HL-60 (cell line): ENCODE measurements around the gene CCL26.
A peak's percentile ranks its signal among the peaks of the same experiment; 100 is the strongest.

Experiments used
- DNase-seq, 2 experiments: peaks; one replicate each; pipeline ENCODE4 v3.0.0-alpha.2; 2010 to 2020; ENCODE audit warnings: low read depth in 1 of 2, low spot score in 1 of 2
- H3K27ac ChIP-seq: fragments of 250-450 bp; sonication (Bioruptor Pico); replicated peaks from 2 replicates; pipeline ENCODE4 v1.5.1; 2020; ENCODE audit warnings: mild to moderate bottlenecking, moderate library complexity
- H3K27me3 ChIP-seq: fragments of 250-450 bp; sonication (Bioruptor Pico); 2 replicates; pipeline ENCODE4 v1.5.1; 2021; ENCODE audit warnings: mild to moderate bottlenecking, moderate library complexity; ENCODE audit not compliant: insufficient read depth, poor library complexity, severe bottlenecking
- H3K4me3 ChIP-seq: replicated peaks from 2 replicates; pipeline ENCODE4 v1.5.1; 2011; ENCODE audit warnings: mild to moderate bottlenecking, control low read depth, low read length; ENCODE audit not compliant: insufficient read depth
- CTCF ChIP-seq: IDR thresholded peaks from one replicate; pipeline ENCODE4 v1.5.1; 2011; ENCODE audit warnings: low read length, control low read depth, inconsistent platforms; ENCODE audit not compliant: insufficient read depth
- GABPA ChIP-seq: IDR thresholded peaks from 2 replicates; pipeline ENCODE4 v1.6.1; 2012; ENCODE audit warnings: low read depth
- POLR2AphosphoS5 ChIP-seq: IDR thresholded peaks from 2 replicates; pipeline ENCODE4 v1.6.1; 2012; ENCODE audit warnings: low read depth
- SPI1 ChIP-seq: IDR thresholded peaks from 2 replicates; pipeline ENCODE4 v1.6.1; 2012; ENCODE audit warnings: low read depth, mild to moderate bottlenecking, borderline replicate concordance
- TF ChIP-seq, protein P1 (sequence below): IDR thresholded peaks from 2 replicates; pipeline ENCODE4 v1.6.1; 2012; ENCODE audit warnings: low read depth; ENCODE audit not compliant: insufficient replicate concordance

Gene CCL26

GRCh38 chr7:75740846-75741497 lies 31.0 kb downstream of the CCL26 start:
- peak overlapping the region; percentile 50 for H3K27ac ChIP-seq
- TF ChIP-seq SPI1 (no peak), GABPA (no peak), CTCF (no peak), POLR2AphosphoS5 (no peak)
- TF ChIP-seq, protein P1, sequence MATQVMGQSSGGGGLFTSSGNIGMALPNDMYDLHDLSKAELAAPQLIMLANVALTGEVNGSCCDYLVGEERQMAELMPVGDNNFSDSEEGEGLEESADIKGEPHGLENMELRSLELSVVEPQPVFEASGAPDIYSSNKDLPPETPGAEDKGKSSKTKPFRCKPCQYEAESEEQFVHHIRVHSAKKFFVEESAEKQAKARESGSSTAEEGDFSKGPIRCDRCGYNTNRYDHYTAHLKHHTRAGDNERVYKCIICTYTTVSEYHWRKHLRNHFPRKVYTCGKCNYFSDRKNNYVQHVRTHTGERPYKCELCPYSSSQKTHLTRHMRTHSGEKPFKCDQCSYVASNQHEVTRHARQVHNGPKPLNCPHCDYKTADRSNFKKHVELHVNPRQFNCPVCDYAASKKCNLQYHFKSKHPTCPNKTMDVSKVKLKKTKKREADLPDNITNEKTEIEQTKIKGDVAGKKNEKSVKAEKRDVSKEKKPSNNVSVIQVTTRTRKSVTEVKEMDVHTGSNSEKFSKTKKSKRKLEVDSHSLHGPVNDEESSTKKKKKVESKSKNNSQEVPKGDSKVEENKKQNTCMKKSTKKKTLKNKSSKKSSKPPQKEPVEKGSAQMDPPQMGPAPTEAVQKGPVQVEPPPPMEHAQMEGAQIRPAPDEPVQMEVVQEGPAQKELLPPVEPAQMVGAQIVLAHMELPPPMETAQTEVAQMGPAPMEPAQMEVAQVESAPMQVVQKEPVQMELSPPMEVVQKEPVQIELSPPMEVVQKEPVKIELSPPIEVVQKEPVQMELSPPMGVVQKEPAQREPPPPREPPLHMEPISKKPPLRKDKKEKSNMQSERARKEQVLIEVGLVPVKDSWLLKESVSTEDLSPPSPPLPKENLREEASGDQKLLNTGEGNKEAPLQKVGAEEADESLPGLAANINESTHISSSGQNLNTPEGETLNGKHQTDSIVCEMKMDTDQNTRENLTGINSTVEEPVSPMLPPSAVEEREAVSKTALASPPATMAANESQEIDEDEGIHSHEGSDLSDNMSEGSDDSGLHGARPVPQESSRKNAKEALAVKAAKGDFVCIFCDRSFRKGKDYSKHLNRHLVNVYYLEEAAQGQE: no peak
- DNase-seq: peak; percentile 71 to 80
- H3K27me3 ChIP-seq: no peaks in the 10 kb centered on the region
- 0 out of 2 replicates have a peak overlapping the region, but pooled peaks have one; percentile 2 for H3K4me3 ChIP-seq

DNA sequence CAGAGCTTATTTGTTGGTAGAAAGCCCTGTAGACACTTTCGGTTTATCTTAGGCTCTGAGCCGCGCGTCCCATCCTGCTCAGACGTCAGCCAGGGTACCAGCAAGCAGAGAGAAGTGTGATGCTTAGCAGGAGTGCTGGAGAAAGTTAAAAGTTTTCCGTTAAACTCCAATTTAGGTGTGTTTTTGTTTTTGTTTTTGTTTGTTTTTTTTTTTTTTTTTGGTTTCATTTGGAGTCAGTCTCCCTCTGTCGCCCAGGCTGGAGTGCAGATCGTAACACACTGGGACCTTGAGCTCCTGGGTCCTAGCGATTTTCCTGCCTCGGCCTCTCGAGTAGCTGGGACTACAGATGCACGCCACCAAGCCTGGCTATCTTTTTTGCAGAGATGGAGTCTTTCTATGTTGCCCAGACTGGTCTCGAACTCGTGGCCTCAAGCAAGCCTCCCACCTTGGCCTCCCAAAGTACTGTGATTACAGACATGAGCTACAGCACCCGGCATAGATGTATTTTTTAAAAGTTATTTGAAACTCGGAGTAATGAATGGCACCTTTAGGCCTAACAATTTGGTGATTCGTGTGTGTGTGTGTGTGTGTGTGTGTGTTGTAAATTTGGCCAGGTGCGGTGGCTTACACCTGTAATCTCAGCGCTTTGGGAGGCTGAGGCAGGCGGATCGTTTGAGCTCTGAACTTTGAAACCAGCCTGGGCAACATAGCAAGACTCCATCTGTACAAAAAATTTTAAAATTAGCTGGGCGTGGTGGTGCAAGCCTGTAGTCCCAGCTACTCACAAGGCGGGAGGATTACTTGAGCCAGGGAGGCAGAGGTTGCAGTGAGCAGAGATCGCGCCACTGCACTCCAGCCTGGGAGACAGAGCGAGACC lies 32.0 kb downstream of the CCL26 start:
- H3K27me3 ChIP-seq: no peaks in the 10 kb centered on the region
- peak overlapping the region; percentile 75 for H3K4me3 ChIP-seq
- TF ChIP-seq POLR2AphosphoS5: no peak
- TF ChIP-seq, protein P1: no peak
- no peak for TF ChIP-seq SPI1
- no peak for TF ChIP-seq GABPA
- no peak for TF ChIP-seq CTCF
- DNase-seq: no peak
- peak overlapping the region; percentile 50 for H3K27ac ChIP-seq

GRCh38 chr7:75738975-75739795 lies 32.8 kb downstream of the CCL26 start:
- TF ChIP-seq SPI1 (peak; percentile 81; the same call in 1 of the 2 replicates), POLR2AphosphoS5 (no peak), GABPA (no peak)
- H3K4me3 ChIP-seq: peak overlapping the region; percentile 83
- H3K27me3 ChIP-seq: no peaks in the 10 kb centered on the region
- H3K27ac ChIP-seq: peak overlapping the region; percentile 55
- peak; percentile 96 to 99 for DNase-seq
